Measurements from ENCODE around the gene LIFR.

GRCh38 chr5:38551030-38552017, 5.1 kb downstream of the LIFR start:
- no peak for TF ChIP-seq EZH2 (IDR thresholded peaks at IDR 0.05; ENCODE audit: low read depth)
- peak; percentile 80 for TF ChIP-seq CTCF (conservative IDR thresholded peaks at IDR 0.05)

Data from PC-9 (cell line).